Spleen (tissue), 11 donors: ENCODE measurements around the gene ARID1A. TPM values are rescaled to one million over a fixed set of nuclear protein-coding genes. Genes with fewer than 3 reads are reported as not detected.

Experiments
- DNase-seq: peaks from one replicate; pipeline ENCODE4 v3.0.0-alpha.2; 2020
- H3K27ac ChIP-seq, 8 donors: fragments of 200-600 bp; sonication (generic) in 7 of 8; 1 replicate in 4 of 8; 2 replicates in 4 of 8; pipeline versions ENCODE4 v1.5.0 to v1.8.0; 2016 to 2021; ENCODE audit warnings: inconsistent platforms in 4 of 8, mild to moderate bottlenecking in 4 of 8, moderate library complexity in 1 of 8
- H3K27me3 ChIP-seq, 7 donors: fragments of 200-600 bp; sonication (generic) in 6 of 7; replicated peaks in 1 of 7; 1 replicate in 4 of 7; 2 replicates in 3 of 7; pipeline versions ENCODE4 v1.5.0 to v1.8.0; 2016 to 2021; ENCODE audit warnings: inconsistent platforms in 3 of 7, mild to moderate bottlenecking in 1 of 7
- H3K36me3 ChIP-seq, 6 donors: fragments of 200-600 bp; sonication (generic) in 5 of 6; 1 replicate in 4 of 6; 2 replicates in 2 of 6; pipeline versions ENCODE4 v1.5.0 to v1.8.0; 2016 to 2021; ENCODE audit warnings: inconsistent platforms in 2 of 6
- H3K4me1 ChIP-seq, 6 donors: fragments of 200-600 bp; sonication (generic) in 5 of 6; 1 replicate in 3 of 6; 2 replicates in 3 of 6; pipeline versions ENCODE4 v1.5.0 to v1.8.0; 2016 to 2021; ENCODE audit warnings: inconsistent platforms in 3 of 6
- H3K4me3 ChIP-seq, 8 donors: fragments of 200-600 bp; sonication (generic) in 7 of 8; 1 replicate in 4 of 8; 2 replicates in 4 of 8; pipeline versions ENCODE4 v1.5.0 to v1.8.0; 2016 to 2021; ENCODE audit warnings: inconsistent platforms in 4 of 8, mild to moderate bottlenecking in 4 of 8, moderate library complexity in 2 of 8
- H3K9me3 ChIP-seq, 8 donors: fragments of 200-600 bp; sonication (generic) in 7 of 8; 1 replicate in 4 of 8; 2 replicates in 4 of 8; pipeline versions ENCODE4 v1.5.0 to v1.8.0; 2016 to 2021; ENCODE audit warnings: inconsistent platforms in 4 of 8
- POLR2A ChIP-seq, 3 donors: fragments of 450-650 bp; IDR thresholded peaks; one replicate each; pipeline ENCODE4 v1.5.1; 2017; ENCODE audit warnings: antibody characterized with exemption in 3 of 3, mild to moderate bottlenecking in 1 of 3
- POLR2AphosphoS5 ChIP-seq, 3 donors: sonication (generic); formaldehyde crosslinking; IDR thresholded peaks; one replicate each; pipeline ENCODE4 v1.5.1; 2017; ENCODE audit warnings: antibody characterized with exemption in 3 of 3
- WGBS, 5 donors: extraction: QIAGEN DNeasy Blood & Tissue Kit in 3 of 5; methylation state at CpG; one replicate each; pipeline versions ENCODE4 v1.1.5 to v1.1.7; 2013 to 2018; 5-methylcytosine and 5-hydroxymethylcytosine counted together
- intact Hi-C: fragments of 100-400 bp; cut with DNase I; formaldehyde crosslinking; loops from one replicate; pipeline ENCODE4 v1.15.0; 2023; ENCODE audit warnings: low total_unique reads
- polyA plus RNA-seq, 3 donors: library from polyadenylated mRNA; stranded (reverse); fragments of 200-250 nt; gene quantifications; one replicate each; pipeline ENCODE4 v1.2.1, GENCODE V29; 2013
- total RNA-seq, 7 donors: library from RNA; depleted of rRNA in 3 of 7; stranded (reverse); fragments of >200 nt in 3 of 7; fragmentation: NEBNext Ultra II Directional in 4 of 7; extraction: Animal tissue kit (Norgen Biotek cat#: 25700) in 4 of 7; gene quantifications; one replicate each; pipeline versions ENCODE4 v1.1.0 to v1.2.1, GENCODE V29; 2016 to 2021
- TF ChIP-seq, protein P1 (sequence below), 11 experiments: fragments of 200-600 bp in 7 of 11; fragments of 450-650 bp in 4 of 11; sonication (generic) in 4 of 11; IDR thresholded peaks in 8 of 11; conservative IDR thresholded peaks in 3 of 11; 1 replicate in 7 of 11; 2 replicates in 4 of 11; pipeline versions ENCODE4 v1.4.0 to v1.8.0; 2016 to 2021; ENCODE audit warnings: antibody characterized with exemption in 11 of 11, inconsistent platforms in 4 of 11, mild to moderate bottlenecking in 1 of 11
- donor health status: healthy with polysubstance abuse.
- donor health status: DM: no; HTN: no; CAD: no; lungs with moderate emphysema.
- donor health status: DM: no; HTN: no; CAD: no.
- donor health status: Bipolar disorder and iron deficiency.
- donor health status: healthy.
- donor health status: DM: no; HTN: no; CAD: no.
- donor health status: DM: yes; HTN: yes; CAD: no.

ARID1A gene
- total and polyA plus RNA-seq, 10 donors: 9.8 to 121 (median 91.8) TPM

GRCh38 chr1:26690157-26690556 lies 5.7 kb upstream of the ARID1A start:
- no peak overlapping the region for H3K4me3 ChIP-seq
- 21 to 46% (median 37%) methylated on average over 2 of the region's 2 CpGs for WGBS, 5 donors
- intact Hi-C loops: loop anchor here (10.0 kb wide), 1 partner anchor 55 kb away; no protein-coding TSS in a partner anchor

GRCh38 chr1:26690576-26691031 lies 5.2 kb upstream of the ARID1A start:
- H3K4me1 ChIP-seq: peaks cover 18 to 62% (median 54%) of the 10 kb centered on the region in 6 donors
- intact Hi-C loops: loop anchor here (10.0 kb wide), 1 partner anchor 54 kb away; no protein-coding TSS in a partner anchor
- peaks cover 0 to 3% (median 0%) of the 10 kb centered on the region in 7 donors for H3K27me3 ChIP-seq
- no peaks in the 10 kb centered on the region for H3K9me3 ChIP-seq
- no peak for DNase-seq
- no peak overlapping the region for H3K4me3 ChIP-seq
- no peak for TF ChIP-seq POLR2AphosphoS5 (IDR thresholded peaks at IDR 0.05)
- peak overlapping the region; percentile 18 to 99 (median 98) for H3K27ac ChIP-seq
- no peaks in the 10 kb centered on the region for H3K36me3 ChIP-seq

More at GRCh38 chr1:26690157-26690556, 5.7 kb upstream of the ARID1A start:
- DNase-seq: no peak
- H3K27ac ChIP-seq: peak overlapping the region; percentile 18 to 99 (median 98)
- H3K36me3 ChIP-seq: no peaks in the 10 kb centered on the region
- H3K27me3 ChIP-seq: no peaks in the 10 kb centered on the region
- TF ChIP-seq, protein P1, sequence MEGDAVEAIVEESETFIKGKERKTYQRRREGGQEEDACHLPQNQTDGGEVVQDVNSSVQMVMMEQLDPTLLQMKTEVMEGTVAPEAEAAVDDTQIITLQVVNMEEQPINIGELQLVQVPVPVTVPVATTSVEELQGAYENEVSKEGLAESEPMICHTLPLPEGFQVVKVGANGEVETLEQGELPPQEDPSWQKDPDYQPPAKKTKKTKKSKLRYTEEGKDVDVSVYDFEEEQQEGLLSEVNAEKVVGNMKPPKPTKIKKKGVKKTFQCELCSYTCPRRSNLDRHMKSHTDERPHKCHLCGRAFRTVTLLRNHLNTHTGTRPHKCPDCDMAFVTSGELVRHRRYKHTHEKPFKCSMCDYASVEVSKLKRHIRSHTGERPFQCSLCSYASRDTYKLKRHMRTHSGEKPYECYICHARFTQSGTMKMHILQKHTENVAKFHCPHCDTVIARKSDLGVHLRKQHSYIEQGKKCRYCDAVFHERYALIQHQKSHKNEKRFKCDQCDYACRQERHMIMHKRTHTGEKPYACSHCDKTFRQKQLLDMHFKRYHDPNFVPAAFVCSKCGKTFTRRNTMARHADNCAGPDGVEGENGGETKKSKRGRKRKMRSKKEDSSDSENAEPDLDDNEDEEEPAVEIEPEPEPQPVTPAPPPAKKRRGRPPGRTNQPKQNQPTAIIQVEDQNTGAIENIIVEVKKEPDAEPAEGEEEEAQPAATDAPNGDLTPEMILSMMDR (IDR thresholded peaks at IDR 0.05 in 8 of 11, conservative IDR thresholded peaks at IDR 0.05 in 3 of 11): no peak
- TF ChIP-seq POLR2AphosphoS5 (IDR thresholded peaks at IDR 0.05): peak in 1 of 3 donors; percentile 29
- no peak for TF ChIP-seq POLR2A (IDR thresholded peaks at IDR 0.05)
- peaks cover 18 to 60% (median 51%) of the 10 kb centered on the region in 6 donors for H3K4me1 ChIP-seq
- H3K9me3 ChIP-seq: no peaks in the 10 kb centered on the region

- H3K36me3 ChIP-seq: no peaks in the 10 kb centered on the region
- TF ChIP-seq POLR2A (IDR thresholded peaks at IDR 0.05): peak; percentile 45 to 62 (median 47)
- peak; percentile 73 to 94 (median 90) for TF ChIP-seq POLR2AphosphoS5 (IDR thresholded peaks at IDR 0.05)
- TF ChIP-seq, protein P1 (IDR thresholded peaks at IDR 0.05 in 8 of 11, conservative IDR thresholded peaks at IDR 0.05 in 3 of 11): peak in 4 of 11 experiments; percentile 9 to 29 (median 24)
- H3K4me1 ChIP-seq: peaks cover 18 to 62% (median 54%) of the 10 kb centered on the region in 6 donors
- H3K4me3 ChIP-seq: peak overlapping the region; percentile 38 to 95 (median 60)
- H3K27me3 ChIP-seq: peaks cover 0 to 3% (median 0%) of the 10 kb centered on the region in 7 donors
- WGBS, 5 donors: 1 to 2% (median 1%) methylated on average over 29 to 30 of the region's 30 CpGs
- DNase-seq: peak; percentile 94
- H3K27ac ChIP-seq: peak overlapping the region; percentile 82 to 99 (median 98)
- intact Hi-C loops: loop anchor here (10.0 kb wide), 1 partner anchor 52 kb away; no protein-coding TSS in a partner anchor
- no peaks in the 10 kb centered on the region for H3K9me3 ChIP-seq
Measured at GRCh38 chr1:26692211-26692792, 3.5 kb upstream of the ARID1A start.

DNA sequence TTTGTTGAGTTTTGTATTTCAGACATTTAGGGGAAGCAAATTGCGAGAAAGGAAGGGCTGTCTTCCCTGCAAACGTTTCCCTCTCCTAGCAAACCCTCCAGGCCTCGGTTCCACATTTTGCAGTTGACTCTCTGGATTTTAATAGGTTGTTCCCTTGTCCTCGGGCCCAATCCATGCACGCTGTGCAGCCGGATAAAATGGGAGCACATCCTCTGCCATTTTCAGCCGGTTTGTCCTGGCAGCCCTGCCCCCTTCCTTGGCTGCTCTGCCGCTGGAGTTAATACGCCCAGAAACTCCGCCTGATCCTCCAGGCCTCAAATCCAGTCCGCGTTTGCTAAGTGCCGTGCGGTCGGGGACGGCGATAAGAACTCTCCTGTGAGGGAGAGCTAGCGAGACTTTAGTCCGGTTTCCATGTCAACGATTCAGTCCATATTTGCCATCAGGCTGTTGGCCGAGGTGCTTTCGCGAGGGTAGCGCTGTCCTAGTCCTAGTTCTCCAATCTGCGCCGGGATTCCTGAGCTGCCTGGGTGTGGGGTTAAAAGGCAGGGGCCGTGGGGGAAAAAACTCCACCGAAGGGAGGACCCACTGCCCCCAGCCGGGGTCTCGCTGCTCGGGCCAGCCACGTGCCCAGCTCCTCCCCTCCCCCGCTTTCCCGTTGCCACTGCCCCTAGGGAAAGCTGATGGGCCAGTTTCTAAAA lies 2.9 kb upstream of the ARID1A start:
- WGBS, 5 donors: 0 to 1% (median 0%) methylated on average over 23 to 34 of the region's 34 CpGs
- peaks cover 18 to 64% (median 55%) of the 10 kb centered on the region in 6 donors for H3K4me1 ChIP-seq
- peaks cover 0 to 3% (median 0%) of the 10 kb centered on the region in 7 donors for H3K27me3 ChIP-seq
- H3K36me3 ChIP-seq: no peaks in the 10 kb centered on the region
- DNase-seq: peak; percentile 96
- TF ChIP-seq, protein P1 (IDR thresholded peaks at IDR 0.05 in 8 of 11, conservative IDR thresholded peaks at IDR 0.05 in 3 of 11): no peak
- TF ChIP-seq POLR2A (IDR thresholded peaks at IDR 0.05) (peak in 2 of 3 donors; percentile 6 to 13), POLR2AphosphoS5 (IDR thresholded peaks at IDR 0.05) (peak; percentile 73 to 89 (median 82))
- H3K27ac ChIP-seq: peak overlapping the region; percentile 82 to 99 (median 98)
- no peaks in the 10 kb centered on the region for H3K9me3 ChIP-seq
- H3K4me3 ChIP-seq: peak overlapping the region; percentile 38 to 95 (median 60)
- intact Hi-C loops: loop anchor here (10.0 kb wide), 1 partner anchor 52 kb away; no protein-coding TSS in a partner anchor
